Fibroblast of lung (primary cell): ENCODE data around the gene CSTF3.

Experiments
- EZH2 ChIP-seq: IDR thresholded peaks from 2 replicates; pipeline ENCODE4 v1.5.1; 2012; ENCODE audit warnings: low read length, control low read depth, mild to moderate bottlenecking; ENCODE audit errors: missing control alignments
- TF ChIP-seq, protein P1 (sequence below), 2 donors: IDR thresholded peaks in 1 of 2; conservative IDR thresholded peaks in 1 of 2; 1 replicate in 1 of 2; 2 replicates in 1 of 2; pipeline ENCODE4 v1.5.1; 2011 to 2012; ENCODE audit warnings: low read length in 2 of 2, control low read depth in 1 of 2, inconsistent platforms in 1 of 2, low read depth in 1 of 2, mild to moderate bottlenecking in 1 of 2

DNA sequence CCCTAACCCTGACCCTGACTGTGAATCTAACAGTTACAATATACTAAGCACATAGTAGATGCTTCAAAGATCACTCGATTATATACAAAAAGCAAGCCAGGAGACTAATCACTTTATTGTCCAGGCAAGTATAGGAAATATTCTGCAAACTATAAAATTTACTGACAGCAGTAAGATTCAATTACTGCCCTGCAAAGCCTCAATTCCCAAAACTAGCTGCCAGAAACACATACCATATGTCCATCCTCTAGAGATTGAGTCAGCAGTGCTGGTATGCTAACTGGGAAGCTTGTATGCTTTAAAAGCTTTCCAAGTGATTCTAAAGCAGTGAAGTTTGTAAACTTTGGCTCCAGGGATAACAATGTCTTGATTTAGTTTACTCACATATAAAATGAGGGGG, 26.1 kb downstream of the CSTF3 start:
- TF ChIP-seq, protein P1, sequence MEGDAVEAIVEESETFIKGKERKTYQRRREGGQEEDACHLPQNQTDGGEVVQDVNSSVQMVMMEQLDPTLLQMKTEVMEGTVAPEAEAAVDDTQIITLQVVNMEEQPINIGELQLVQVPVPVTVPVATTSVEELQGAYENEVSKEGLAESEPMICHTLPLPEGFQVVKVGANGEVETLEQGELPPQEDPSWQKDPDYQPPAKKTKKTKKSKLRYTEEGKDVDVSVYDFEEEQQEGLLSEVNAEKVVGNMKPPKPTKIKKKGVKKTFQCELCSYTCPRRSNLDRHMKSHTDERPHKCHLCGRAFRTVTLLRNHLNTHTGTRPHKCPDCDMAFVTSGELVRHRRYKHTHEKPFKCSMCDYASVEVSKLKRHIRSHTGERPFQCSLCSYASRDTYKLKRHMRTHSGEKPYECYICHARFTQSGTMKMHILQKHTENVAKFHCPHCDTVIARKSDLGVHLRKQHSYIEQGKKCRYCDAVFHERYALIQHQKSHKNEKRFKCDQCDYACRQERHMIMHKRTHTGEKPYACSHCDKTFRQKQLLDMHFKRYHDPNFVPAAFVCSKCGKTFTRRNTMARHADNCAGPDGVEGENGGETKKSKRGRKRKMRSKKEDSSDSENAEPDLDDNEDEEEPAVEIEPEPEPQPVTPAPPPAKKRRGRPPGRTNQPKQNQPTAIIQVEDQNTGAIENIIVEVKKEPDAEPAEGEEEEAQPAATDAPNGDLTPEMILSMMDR (conservative IDR thresholded peaks at IDR 0.05 in 1 of 2, IDR thresholded peaks at IDR 0.05 in 1 of 2; ENCODE audit: low read depth in 1 of 2, low read length in 2 of 2), result no peak
- TF ChIP-seq EZH2, result no peak
